Endothelial cell of umbilical vein (primary cell): Measurements from ENCODE around the gene LRP10. TPM values are rescaled to one million over a fixed set of nuclear protein-coding genes. Genes with fewer than 3 reads are reported as not detected.

Experiments used
- BruUV-seq: library from RNA; stranded (reverse); fragments of 400-500 nt; replicated peaks from 2 replicates; lab custom pipeline; 2021; lab: Mats Ljungman, UMichigan
- CTCF ChIA-PET: fragments of 300-600, 350-600 bp; sonication (Branson Sonifier 250); formaldehyde crosslinking; loops from one replicate; lab custom pipeline; 2021; ENCODE audit warnings: antibody characterized with exemption, inconsistent platforms; lab: Charles Lee
- POLR2A ChIA-PET: fragments of 300-600, 350-600 bp; sonication (Branson Sonifier 250); formaldehyde crosslinking; loops from one replicate; lab custom pipeline; 2021; ENCODE audit warnings: antibody characterized with exemption, inconsistent platforms; lab: Charles Lee
- DNase-seq: peaks from one replicate; pipeline ENCODE4 v3.0.0-alpha.2; 2011; ENCODE audit warnings: low read depth, low spot score
- FAIRE-seq: peaks from 2 replicates; lab custom pipeline; 2011; peaks lifted over from hg19 to GRCh38; lab: Jason Lieb, UNC
- H2AFZ ChIP-seq: 2 replicates; pipeline ENCODE4 v1.6.0; 2012; ENCODE audit warnings: low read depth, low read length, control low read depth, inconsistent platforms
- H3K27ac ChIP-seq: 2 replicates; pipeline ENCODE4 v1.5.1; 2011; ENCODE audit warnings: low read depth, mild to moderate bottlenecking, control low read depth, low read length, moderate library complexity; ENCODE audit not compliant: insufficient read depth
- H3K27me3 ChIP-seq, 2 experiments: 2 replicates each; pipeline versions ENCODE4 v1.6.0 to v1.6.1; 2011; ENCODE audit warnings: low read length in 2 of 2, mixed read lengths in 1 of 2; ENCODE audit not compliant: control insufficient read depth in 2 of 2, insufficient read depth in 2 of 2
- H3K36me3 ChIP-seq, 2 experiments: 2 replicates in 1 of 2; 3 replicates in 1 of 2; pipeline ENCODE4 v1.5.1; 2011; ENCODE audit warnings: low read length in 2 of 2, mild to moderate bottlenecking in 1 of 2, moderate library complexity in 1 of 2; ENCODE audit not compliant: control insufficient read depth in 2 of 2, insufficient read depth in 2 of 2; ENCODE audit errors: extremely low read depth in 1 of 2
- H3K4me1 ChIP-seq: 3 replicates; pipeline ENCODE4 v1.5.1; 2011; ENCODE audit warnings: mild to moderate bottlenecking, low read length; ENCODE audit not compliant: control insufficient read depth, insufficient read depth; ENCODE audit errors: extremely low read depth
- H3K4me2 ChIP-seq: 2 replicates; pipeline ENCODE4 v1.6.1; 2011; ENCODE audit warnings: low read length, control low read depth, mixed read lengths; ENCODE audit not compliant: insufficient read depth
- H3K4me3 ChIP-seq, 3 experiments: fragments of 200-600 bp in 1 of 3; sonication (generic), shearing (Covaris generic) in 1 of 3; replicated peaks in 1 of 3; 2 replicates each; pipeline ENCODE4 v1.5.1; 2011 to 2016; ENCODE audit warnings: control low read depth in 3 of 3, low read length in 3 of 3, mild to moderate bottlenecking in 2 of 3, inconsistent platforms in 1 of 3, low read depth in 1 of 3, moderate library complexity in 1 of 3; ENCODE audit not compliant: insufficient read depth in 1 of 3
- H3K79me2 ChIP-seq: 2 replicates; pipeline ENCODE4 v1.6.0; 2012; ENCODE audit warnings: low read length, inconsistent platforms; ENCODE audit not compliant: control insufficient read depth, insufficient read depth
- H3K9ac ChIP-seq: replicated peaks from 2 replicates; pipeline ENCODE3; 2011; ENCODE audit warnings: low read length, control low read depth; ENCODE audit not compliant: insufficient read depth; ENCODE audit errors: extremely low read depth
- H3K9me1 ChIP-seq: replicated peaks from 3 replicates; pipeline ENCODE4 v1.6.0; 2011; ENCODE audit warnings: mild to moderate bottlenecking, low read length; ENCODE audit not compliant: control insufficient read depth, insufficient read depth; ENCODE audit errors: extremely low read depth
- H3K9me3 ChIP-seq: replicated peaks from 2 replicates; pipeline ENCODE4 v1.5.1; 2012; ENCODE audit warnings: low read length, inconsistent platforms; ENCODE audit not compliant: control insufficient read depth, insufficient read depth
- H4K20me1 ChIP-seq: replicated peaks from 2 replicates; pipeline ENCODE3; 2011; ENCODE audit warnings: mild to moderate bottlenecking, low read length; ENCODE audit not compliant: control insufficient read depth, insufficient read depth; ENCODE audit errors: extremely low read depth
- CTCF ChIP-seq, 2 donors: IDR thresholded peaks; 1 replicate in 1 of 2; 2 replicates in 1 of 2; pipeline ENCODE4 v1.5.1; 2011; ENCODE audit warnings: low read length in 2 of 2, mild to moderate bottlenecking in 2 of 2, moderate library complexity in 2 of 2, control low read depth in 1 of 2, inconsistent platforms in 1 of 2, low read depth in 1 of 2; ENCODE audit not compliant: insufficient read depth in 1 of 2; ENCODE audit errors: extremely low read depth in 1 of 2
- EZH2 ChIP-seq: IDR thresholded peaks from 2 replicates; pipeline ENCODE4 v1.6.1; 2012; ENCODE audit warnings: borderline replicate concordance, low read depth, mild to moderate bottlenecking, moderate library complexity, low read length, inconsistent platforms; ENCODE audit not compliant: severe bottlenecking
- JUN ChIP-seq: IDR thresholded peaks from 2 replicates; pipeline ENCODE4 v1.6.1; 2011; ENCODE audit warnings: borderline replicate concordance, low read depth; ENCODE audit not compliant: insufficient read length, insufficient read depth
- MAX ChIP-seq: IDR thresholded peaks from 2 replicates; pipeline ENCODE4 v1.6.1; 2011; ENCODE audit not compliant: insufficient read depth, insufficient read length
- MYC ChIP-seq: IDR thresholded peaks from one replicate; pipeline ENCODE4 v1.6.1; 2011; ENCODE audit warnings: mild to moderate bottlenecking, low read depth, low read length
- POLR2A ChIP-seq: IDR thresholded peaks from 2 replicates; pipeline ENCODE4 v1.6.1; 2012; ENCODE audit warnings: low read depth, mild to moderate bottlenecking, control low read depth, low read length
- POLR2AphosphoS5 ChIP-seq: IDR thresholded peaks from 2 replicates; pipeline ENCODE4 v1.6.1; 2012; ENCODE audit warnings: low read depth, mild to moderate bottlenecking, control low read depth, low read length, moderate library complexity; ENCODE audit not compliant: insufficient read depth
- dilution Hi-C: fragments of 300-500 bp; cut with MboI; formaldehyde crosslinking; loops from one replicate; pipeline ENCODE4 v1.15.0; 2019; ENCODE audit warnings: low sequenced_read_pairs; ENCODE audit not compliant: extremely low pct_ligation_motif_present
- intact Hi-C: fragments of 100-400 bp; cut with micrococcal nuclease; formaldehyde crosslinking; loops from one replicate; pipeline ENCODE4 v1.10.0; 2022
- polyA plus RNA-seq, 4 experiments: library from polyadenylated mRNA; depleted of rRNA in 3 of 4; stranded (reverse) in 3 of 4; unstranded in 1 of 4; fragments of >200 nt; gene quantifications; 2 replicates each; pipeline versions ENCODE4 v1.2.1 to v1.2.3, GENCODE V29; 2011 to 2012; ENCODE audit warnings: missing spikeins in 1 of 4
- total RNA-seq: library from RNA; stranded (reverse); gene quantifications from 2 replicates; pipeline ENCODE4 v1.2.3, GENCODE V29; 2021

LRP10 gene
- total and polyA plus RNA-seq, 2 donors (not counting 3 experiments of a cell fraction or from before 2014, with no cell fraction given): 123 to 157 TPM

- Histone ChIP-seq H3K36me3 (peaks cover 0 to 4% of the 10 kb centered on the region in 2 experiments), H3K27me3 (no peaks in the 10 kb centered on the region), H3K79me2 (peaks cover 22% of the 10 kb centered on the region), H3K4me2 (peak within 1 kb of the TSS; percentile 95), H3K4me1 (peaks cover 27% of the 10 kb centered on the region), H3K9me1 (no peaks in the 10 kb centered on the region), H4K20me1 (no peaks in the 10 kb centered on the region), H2AFZ (peak within 1 kb of the TSS; percentile 87), H3K4me3 (peak within 1 kb of the TSS; percentile 68 to 98 (median 97)), H3K27ac (peak within 1 kb of the TSS; percentile 92), H3K9me3 (no peaks in the 10 kb centered on the region), H3K9ac (peak within 1 kb of the TSS; percentile 98)
- TSS peak; percentile 57 for BruUV-seq
- CTCF ChIA-PET: interaction anchor here (0.8 to 12.5 kb wide), 6 partner anchors 10 to 259 kb away, joined by 3 to 214 read pairs (median 4); no protein-coding TSS in a partner anchor
- dilution Hi-C loops: no loop called here
- intact Hi-C loops: loop anchor here (10.0 kb wide), 1 partner anchor 225 kb away; the partner anchor contains the start of gene CDH24
- POLR2A ChIA-PET: interaction anchor here (0.8 kb wide), 2 partner anchors 18 to 47 kb away, joined by 3 to 6 read pairs; no protein-coding TSS in a partner anchor
- DNase-seq (peak; percentile 84), FAIRE-seq (peak; percentile 73)
- TF ChIP-seq POLR2A (peak; percentile 87), EZH2 (no peak), CTCF (IDR thresholded peaks at IDR 0.05; ENCODE audit: extremely low read depth in 1 of 2, insufficient read depth in 1 of 2, low read depth in 1 of 2, low read length in 2 of 2) (peak in 1 of 2 donors; percentile 4), MYC (peak; percentile 65), POLR2AphosphoS5 (peak; percentile 85), JUN (no peak), MAX (peak; percentile 15)
These were observed 41.7 kb upstream of the LRP10 start, which contains the start of gene MRPL52 for GRCh38 chr14:22829661-22830442. Gene MRPL52, plus strand, starts transcription at chr14:22829887. Its CDS starts 26 bp downstream, at chr14:22829913.
